Loucy (cell line): ENCODE data around the gene NGDN.

ENCODE experiments used
- CTCF ChIP-seq: fragments of 200-600 bp; sonication (generic); conservative IDR thresholded peaks from 2 replicates; pipeline ENCODE4 v1.5.1; 2014; ENCODE audit warnings: mild to moderate bottlenecking, antibody characterized with exemption, low read length
- EZH2phosphoT487 ChIP-seq: fragments of 200-600 bp; IDR thresholded peaks from 2 replicates; pipeline ENCODE4 v1.6.1; 2018; ENCODE audit warnings: antibody characterized with exemption, mild to moderate bottlenecking, moderate library complexity, borderline replicate concordance

DNA sequence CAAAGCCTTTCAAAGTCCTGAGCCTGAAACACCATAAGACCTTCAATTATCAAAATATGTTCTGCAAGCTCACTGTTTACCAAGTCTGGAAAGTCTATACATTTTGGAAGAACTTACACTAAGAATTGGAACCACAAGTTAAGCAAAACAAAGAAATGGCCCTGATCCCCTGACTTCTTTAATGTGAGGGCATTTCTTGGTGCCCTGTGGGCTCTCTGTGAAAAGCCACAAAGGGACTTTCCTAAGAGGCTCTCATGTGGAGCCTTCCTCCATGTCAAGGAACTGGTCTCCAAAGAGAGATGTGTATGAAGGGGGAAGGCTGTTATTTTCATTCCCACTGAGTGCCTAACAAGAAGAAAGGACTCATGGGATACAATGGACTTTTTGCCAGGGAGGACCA is 47.9 kb upstream of the NGDN start:
- TF ChIP-seq CTCF (no peak), EZH2phosphoT487 (no peak)
